Measurements from ENCODE around the gene SYT3.

The SYT3 gene

DNA sequence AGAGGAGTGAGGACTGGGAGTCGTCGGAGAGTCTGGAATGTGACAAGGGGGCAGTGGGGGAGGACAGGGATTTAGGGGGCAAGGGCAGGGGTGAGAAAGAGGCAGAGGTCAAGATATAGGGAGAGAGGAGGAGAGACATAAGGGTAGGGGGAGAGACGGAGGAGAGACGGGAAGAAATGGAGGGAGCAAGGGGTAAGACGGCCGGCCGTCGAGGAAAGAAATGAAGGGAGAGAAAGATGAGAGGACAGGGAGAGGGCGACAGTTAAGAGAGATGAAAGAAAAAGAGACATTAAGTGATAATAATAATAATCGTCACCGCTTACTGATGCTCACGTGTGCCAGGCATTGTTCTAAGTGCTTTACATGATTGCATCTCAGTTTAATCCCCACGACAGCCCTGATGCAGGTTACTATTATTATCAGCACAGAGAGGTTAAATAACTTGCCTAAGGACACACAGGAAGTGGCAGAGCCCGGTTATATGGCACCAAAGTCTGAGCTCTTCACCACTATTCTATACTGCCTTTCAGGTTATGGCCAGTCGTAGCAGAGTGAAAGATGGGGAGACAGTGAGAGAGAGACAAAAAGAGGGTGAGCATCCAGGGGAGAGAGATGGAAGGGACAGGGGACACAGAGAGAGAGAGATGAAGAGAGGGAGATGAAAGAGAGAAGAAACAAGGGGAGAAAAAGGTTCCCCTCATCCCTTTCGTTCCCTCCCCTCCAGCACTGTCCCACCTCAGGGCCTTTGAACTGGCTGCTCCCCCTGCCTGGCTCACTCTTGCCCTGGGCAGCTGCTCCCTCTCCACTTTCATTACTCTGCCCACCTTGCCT, 23.2 kb upstream of the SYT3 start:
- DNase-seq, result no peak

DNA sequence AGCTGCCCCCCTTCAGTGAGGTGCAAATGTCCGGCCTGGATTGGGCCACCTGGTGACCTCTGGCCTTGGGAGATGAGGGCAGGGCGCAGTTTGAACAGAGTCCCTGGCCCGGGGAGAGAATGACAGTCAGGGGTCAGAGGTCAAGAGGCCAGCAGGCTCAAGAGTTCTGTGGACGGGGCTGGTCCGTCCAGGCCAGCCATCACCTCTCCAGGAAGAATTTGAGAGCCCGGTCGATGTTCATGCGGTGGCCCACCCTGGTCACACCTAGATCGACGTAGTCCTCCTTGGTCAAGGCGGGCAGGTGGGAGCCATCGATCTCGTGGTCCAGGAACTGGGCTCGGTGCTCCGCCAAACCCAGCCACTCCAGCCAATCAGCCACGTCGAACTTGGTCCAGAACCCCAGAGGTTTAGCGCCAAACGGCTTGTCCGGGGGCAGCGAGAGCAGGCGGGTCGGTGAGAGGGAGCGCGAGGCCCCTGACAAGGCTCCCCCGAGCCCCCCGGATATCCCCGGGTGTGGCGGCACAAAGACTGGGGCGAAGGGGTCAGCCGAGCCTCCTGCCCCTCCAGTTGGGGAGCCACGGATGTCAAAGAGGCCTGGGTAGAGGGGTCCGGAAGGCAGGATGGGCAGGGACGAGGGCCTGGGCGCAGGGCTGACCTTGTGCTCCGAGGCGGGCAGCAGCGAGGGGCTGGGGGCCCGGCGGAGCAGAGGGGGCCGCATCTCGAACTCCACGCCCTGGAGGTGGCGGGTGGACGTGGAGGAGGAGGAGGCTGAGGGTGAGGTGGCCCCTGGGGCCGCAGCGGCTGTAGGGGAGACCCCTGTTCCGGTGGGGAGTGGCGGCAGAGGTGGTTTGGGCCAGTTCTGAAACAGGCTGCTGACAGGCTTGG, 22.3 kb upstream of the SYT3 start:
- DNase-seq, result no peak

DNA sequence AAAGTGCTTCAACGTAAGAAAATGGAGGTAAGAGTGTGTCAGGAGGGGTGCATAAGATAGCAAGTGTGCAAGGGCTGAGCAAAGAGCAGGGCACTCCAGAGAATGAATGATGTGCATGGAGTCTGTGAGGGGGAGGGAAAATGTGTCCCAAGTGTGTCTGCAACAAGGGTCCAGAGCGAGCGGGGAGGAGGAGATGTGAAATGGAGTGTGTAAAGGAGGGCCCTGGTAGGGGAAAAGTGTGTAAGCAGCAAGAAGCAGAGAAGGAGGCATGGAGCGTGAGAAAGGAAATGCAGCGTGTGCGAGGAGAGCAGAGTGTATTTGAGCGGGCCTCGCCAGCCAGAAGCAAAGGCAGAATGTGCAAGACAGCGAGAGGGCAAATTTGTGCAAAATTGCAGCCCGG, 21.3 kb upstream of the SYT3 start:
- no peak for DNase-seq

DNA sequence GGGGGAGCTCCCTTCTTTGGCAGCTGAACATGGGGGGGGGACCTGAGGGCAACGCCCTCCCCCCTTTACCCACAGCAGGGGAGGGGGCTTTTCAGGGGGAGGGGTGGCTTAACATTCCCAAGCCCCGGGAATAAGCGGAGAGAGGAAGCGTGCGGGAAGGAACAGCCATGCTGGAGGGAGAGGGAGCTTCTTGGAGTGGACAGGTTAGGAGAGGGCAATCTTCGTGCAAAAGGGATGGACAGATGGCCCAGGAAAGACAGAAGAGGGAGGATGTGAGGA, 20.3 kb upstream of the SYT3 start:
- no peak for DNase-seq

DNA sequence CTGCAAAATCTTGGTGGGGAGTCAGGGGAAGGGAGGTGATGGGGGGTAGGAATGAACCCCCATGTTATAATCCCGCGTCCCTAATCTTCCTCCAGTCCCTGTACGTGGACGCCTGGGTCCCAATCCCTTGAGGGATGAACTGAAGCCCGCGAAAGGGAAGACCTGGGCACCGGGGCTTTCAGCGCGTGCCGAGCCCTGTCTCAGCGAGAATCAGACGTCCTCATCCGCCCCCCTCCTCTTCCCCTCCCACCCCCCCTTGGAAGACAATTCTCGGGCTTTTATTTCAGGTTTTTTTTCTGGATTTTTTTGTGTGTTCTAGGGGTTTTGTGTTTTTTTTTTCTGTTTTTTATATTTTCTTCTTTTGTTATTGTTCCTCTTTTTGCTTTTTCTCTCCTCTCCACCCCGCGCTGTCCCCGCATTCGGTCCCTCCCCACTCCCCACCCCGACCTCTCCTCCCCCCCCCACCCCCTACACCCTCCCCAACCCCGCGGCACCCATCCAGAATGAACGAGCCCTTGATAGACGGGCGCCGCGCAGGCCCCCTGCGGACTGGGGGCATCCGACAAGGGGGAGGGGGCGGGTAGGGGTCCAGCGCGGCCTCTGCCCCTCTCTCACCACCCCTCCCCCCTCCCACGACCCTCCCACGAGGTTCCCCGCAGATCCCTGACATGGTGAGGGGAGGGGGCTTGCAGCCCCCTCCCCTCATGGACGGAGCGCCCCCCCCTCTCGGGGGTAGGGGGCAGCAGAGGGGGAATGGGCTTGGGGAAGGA, 19.8 kb upstream of the SYT3 start:
- DNase-seq, result peak in 1 of 56 donors; percentile 44

DNA sequence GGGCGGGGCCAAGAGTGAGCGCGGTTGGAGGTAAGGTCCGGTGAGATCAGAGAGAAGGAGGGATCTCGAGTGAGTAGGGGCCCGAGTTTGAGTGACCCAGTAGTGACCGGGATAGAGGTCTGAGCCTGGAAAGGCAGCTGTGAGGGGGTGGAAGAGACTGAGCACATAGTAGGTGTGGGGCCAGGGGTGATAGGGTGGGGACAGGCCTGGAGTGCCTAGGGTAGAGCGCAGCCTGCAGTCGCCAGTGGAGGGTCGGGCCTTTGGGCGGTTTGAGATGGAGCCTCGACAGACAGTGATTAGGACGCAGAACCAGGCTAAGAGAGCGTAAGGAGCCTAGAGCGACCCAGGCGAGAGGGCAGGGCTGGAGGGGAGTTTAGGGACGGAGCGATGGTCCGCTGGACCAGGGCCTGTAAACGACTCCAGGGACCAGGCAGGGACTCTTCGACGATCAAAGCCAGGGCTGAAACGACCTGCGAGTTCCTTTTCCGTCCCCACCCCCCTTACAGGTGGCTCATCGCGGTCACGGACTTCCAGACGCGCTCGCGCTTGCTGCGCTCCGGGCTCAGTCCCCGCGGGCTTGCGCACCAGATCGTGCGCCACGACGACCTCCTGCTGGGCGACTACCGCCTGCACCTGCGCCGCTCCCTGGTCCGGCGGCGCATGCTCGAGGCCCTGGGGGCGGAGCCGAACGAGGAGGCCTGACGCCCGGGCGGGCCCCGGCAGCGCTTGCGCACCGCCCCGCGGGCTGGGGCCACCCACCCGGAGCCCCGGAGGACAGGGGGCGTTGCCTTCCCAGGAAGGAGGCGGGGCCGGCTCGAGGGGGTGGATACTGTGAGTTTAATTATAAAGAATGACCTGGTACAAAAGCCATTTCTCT, 19.0 kb upstream of the SYT3 start:
- DNase-seq, result peak in 55 of 56 donors; percentile 24 to 91 (median 74)

DNA sequence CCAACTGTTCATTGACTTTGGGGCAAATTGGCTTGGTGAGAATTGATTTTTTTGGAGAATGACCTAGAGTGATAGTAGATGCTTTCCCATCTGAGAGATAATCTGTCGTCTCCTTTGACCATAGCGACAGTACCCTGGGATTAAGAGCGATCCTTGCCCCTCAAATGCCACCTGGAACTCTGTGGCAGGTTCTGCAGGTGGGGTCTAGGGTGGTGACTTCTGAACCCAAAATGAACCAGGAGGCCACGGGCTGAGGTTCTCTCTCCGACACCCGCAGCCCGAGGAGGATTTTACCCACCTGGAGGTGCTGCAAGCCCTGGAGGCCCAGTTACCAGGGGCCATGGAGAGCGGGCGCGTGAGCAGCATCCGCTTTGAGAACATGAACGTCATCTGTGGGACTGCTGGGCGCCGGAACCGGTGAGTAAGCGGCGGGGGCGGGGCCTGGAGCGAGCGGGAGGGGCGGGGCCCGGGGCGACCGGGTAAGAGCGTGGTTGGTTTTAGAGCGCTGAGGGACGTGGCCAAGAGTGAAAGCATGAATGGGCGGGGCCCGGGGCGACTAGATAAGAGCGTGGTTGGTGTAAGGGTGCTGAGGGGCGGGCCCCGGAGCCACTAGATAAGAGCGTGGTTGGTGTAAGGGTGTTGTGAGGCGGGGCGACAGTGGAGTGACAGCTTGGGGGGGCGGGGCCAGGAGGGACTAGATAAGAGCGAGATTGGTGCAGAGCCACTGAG, 18.2 kb upstream of the SYT3 start:
- DNase-seq, result peak; percentile 46 to 100 (median 97)

DNA sequence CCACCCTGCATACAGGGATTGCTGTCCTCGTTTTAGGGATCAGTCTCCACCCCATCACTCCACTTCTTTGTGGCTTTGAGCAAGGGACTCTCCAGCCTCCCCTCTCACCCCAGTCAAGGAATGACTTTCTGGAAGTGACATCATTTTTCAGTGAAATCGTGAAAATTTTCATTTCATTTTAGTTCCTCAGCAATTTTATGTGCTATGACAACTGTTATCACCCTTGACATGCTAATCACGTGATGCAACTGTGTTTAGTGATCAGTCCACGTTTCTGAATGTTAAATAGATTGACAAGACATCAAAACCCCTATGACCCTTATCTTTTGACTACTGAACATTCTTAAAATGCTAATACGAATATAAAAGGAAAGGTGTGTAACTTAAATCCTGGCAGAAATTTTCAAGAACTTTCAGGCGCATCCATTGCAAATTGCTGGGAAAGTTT, 17.6 kb upstream of the SYT3 start:
- DNase-seq, result no peak

DNA sequence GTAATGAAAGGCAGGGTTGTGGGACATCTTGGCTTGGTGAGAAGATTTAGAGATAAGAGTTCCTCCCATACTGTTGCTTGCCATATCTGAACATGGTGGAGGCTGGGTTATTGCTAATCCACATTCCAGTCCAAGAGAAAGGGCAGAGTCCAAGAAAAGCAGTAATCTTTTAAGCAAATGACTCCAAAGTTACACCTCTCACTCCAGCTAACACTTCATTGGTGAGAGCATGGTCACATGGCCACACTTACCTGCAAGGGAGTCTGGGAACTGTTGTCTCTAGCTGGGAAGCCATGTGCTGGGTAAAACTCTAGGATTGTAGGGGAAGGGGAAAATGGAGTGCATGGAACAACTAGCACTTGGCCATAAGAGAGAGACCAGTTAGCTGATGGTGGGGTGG, 15.2 kb upstream of the SYT3 start:
- no peak for DNase-seq

DNA sequence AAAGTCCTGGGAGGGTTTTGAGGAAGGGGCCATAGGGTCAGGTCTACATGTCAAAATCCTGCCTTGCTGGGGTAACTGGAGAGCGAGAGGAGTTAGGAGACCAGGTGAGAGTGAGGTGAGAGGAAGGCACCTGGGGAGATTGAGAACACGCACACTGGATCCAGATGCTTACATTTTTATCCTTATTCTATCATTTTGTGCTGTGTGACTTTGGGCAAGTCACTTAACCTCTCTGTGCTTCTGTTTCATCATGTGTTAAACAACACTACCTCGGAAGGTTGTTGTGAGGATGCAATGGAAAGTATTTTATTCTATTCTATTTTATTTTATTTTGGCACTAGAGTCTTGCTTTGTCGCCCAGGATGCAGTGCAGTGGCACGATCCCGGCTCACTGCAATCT, 13.0 kb upstream of the SYT3 start:
- DNase-seq, result no peak

DNA sequence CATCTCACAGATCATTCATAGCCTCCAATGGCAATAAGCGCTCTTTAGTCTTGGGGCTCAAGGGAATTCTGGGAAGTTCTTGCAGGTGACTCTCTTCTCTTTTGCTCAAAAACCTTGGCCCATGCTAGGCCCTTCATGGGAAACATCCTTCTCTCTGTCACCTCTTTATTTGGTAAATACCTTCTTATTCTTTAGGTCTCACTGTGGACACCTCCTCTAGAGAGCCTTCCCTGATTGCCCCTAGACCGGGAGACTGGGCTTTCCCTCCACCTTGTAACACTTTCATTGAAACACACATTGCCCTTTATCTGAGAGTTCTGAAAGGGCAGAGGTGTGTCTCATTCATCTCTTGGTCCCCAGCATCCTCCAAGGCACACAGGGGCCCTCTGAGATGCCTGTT, 11.5 kb upstream of the SYT3 start:
- no peak for DNase-seq

DNA sequence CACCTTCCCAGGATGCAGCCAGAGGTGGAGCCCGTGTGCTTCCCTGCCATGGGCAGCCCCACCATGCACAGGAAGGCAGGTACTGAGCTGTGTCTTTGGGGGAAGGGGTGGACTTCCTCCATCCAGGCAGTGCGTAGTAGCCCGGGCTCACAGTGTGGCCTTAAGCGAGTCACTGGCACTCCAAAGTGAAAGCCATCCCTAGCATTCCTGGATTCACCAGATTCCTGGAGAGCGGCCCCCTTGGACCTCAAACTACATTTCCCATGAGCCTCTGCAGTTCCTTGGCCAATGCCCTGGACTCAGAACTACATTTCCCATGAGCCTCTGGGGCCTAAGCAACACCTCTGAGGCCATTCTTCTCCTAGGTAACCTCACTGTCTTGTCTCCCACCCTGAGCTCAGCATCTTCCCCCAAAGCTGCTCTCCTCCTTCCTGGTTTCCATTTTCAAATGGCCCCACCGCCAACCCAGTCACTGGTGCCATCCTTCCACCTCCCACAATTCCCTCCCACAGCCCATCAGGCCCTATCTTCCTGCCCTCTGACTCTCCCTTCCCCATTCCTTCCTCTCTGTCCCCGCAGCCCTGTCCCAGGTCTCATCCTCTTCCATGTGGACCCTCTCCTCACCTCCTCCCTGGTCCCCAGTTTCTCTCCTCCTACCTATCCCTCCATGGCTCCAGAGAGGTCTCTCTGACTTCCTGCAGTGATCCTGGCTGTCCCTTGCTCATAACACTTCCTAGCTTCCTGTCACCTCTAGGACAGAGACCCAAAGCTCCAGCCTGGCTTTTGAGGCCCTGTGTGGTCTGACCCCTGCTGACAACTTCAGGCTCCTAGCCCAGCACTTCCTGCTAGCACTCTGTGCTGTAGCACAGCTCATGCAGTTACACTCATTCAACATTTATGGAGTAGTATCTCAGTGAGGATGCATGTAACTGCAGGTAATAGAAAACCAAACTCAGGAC, 10.0 kb upstream of the SYT3 start, which contains the start of gene C19orf81:
Gene C19orf81, plus strand, starts transcription at position 13 of the 959 bp plus-strand sequence. Its CDS starts 0 bp downstream, at position 13.
- peak in 13 of 56 donors; percentile 3 to 41 (median 15) for DNase-seq

DNA sequence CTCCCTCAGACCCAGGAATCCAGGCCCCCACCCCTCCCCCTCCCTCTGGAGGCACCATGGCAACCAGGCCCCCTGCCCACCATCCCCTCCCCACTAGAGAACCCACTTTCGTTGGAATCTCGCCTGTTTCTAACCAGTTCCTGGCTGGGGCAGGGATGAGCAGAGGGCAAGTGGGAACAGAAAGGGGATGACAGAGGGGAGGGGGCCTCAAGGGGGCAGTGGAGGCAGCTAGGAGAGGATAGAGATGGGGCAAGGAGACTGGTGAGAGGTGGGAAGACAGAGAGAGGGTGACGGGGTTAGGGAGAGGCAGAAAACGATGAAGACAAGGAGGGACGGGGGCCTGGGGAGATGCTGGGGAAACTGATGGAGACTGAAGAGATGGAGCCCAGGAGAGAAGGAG, 9.0 kb upstream of the SYT3 start:
- DNase-seq, result no peak

DNA sequence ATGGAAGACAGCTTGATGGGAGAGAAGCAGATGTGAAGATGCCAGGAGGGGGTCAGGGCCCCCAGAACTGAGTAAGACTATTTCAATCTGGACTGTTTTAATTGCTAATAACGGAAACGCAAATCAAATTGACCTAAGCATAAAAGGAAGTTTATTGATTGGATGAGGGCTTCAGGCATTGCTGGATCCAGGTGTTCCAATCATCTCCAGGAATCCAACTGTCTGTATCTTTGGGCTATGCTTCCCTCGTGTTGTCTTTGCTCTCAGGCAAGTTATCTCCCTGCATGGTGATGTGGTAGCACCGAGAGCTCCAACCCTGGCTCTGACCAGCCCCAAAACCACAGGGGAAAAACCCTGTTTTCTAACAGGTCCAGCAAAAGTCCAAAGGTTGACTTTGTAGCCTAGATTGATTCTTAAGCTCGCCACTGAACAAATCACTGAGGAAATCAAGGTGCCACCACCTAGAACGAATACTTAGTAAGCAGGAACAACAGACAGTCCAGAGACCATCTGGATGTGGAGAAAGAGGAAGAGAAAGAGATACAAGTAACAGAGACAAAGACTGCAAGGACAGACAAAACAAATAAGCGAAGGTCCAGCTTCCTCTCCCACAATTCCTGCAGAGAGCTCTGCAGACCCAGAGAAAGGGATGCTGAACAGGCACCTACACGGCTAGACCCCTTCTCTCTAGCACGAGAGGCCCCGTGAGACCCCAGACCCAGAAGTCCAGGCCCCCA, 8.4 kb upstream of the SYT3 start:
- DNase-seq, result no peak

DNA sequence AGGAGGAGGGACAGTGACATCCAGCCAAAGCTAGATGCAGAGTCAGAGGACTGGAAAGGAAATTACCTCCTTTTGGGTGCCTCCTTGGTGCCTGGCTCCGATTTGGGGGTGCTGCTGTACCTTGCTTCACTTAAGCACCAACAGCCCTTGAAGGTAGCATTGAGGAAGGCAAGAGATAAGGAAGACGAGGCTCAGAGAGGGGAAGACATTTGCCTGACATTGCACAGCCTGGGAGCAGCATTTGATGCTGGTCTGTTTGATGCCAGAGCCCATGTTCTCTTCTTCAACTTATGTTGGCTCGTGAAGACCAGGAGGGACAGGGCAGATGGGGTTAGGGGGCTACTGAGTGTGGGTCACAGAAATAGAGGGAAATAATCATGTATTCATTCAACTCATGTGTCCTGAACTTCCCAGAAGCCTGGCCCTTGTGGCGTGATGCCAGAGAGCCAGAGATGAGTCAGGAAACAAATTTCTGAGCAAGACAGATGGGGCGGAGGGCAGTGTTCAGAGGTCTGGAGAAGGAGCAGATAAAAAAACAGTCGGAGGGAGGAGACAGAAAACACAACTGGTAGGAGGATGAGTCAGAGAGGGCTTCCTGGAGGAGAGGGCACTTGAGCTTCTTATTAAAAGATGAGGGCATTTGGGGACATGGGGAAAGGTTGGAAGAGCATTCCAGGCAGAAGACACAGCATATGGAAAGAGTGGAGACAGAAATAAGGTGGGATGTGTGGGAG, 6.6 kb upstream of the SYT3 start:
- DNase-seq, result no peak

DNA sequence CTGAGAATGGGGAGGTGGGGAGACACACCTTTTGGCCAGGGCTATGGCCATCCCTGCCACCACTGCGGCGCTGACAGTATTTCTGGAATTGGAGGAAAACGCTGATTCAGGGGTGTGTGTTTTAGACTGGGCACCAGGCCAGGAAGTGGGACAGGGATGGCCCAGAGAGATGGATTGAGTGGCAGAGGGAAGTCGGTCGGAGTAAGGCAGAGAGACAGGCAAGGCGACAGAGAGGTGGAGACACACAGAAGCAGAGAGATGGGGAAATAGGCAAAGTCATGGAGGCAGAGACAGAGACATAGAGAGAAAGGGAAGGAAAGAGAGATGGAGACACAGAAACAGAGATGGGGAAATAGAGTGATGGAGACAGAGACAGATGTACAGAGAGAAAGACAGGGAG, 5.4 kb upstream of the SYT3 start:
- no peak for DNase-seq

DNA sequence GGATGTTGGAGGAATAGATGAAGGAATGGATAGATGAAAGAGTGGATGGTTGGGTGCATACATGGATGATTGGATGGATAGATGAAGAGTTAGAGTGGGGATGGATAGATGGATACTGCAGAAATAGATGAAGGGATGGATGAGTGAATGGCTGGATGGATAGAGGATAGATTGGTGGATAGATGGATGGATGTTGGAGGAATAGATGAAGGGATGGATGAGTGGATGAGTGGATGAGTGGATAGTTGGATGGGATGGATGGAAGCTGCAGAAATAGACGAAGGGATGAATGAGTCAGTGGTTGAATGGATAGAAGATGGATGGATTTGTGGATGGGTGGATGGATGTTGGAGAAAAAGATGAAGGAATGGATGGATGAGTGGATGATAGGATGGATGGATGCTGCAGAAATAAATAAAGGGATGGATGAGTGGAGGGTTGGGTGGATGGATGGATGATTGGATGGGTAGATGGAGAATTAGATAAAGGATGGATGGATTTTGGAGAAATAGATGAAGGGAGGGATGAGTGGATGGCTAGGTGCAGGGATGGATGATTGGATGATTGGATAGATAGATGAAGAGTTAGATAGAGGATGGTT, 4.7 kb upstream of the SYT3 start:
- DNase-seq, result no peak

Measured in nucleus accumbens (tissue), 56 donors.